ENCODE data around the gene CDKN1A.

Gene CDKN1A

GRCh38 chr6:36656441-36656840, 22.1 kb upstream of the CDKN1A start:
- FAIRE-seq, result no peak

GRCh38 chr6:36657271-36657670, 21.2 kb upstream of the CDKN1A start:
- no peak for FAIRE-seq

GRCh38 chr6:36657942-36658544, 20.5 kb upstream of the CDKN1A start:
- FAIRE-seq, result no peak

DNA sequence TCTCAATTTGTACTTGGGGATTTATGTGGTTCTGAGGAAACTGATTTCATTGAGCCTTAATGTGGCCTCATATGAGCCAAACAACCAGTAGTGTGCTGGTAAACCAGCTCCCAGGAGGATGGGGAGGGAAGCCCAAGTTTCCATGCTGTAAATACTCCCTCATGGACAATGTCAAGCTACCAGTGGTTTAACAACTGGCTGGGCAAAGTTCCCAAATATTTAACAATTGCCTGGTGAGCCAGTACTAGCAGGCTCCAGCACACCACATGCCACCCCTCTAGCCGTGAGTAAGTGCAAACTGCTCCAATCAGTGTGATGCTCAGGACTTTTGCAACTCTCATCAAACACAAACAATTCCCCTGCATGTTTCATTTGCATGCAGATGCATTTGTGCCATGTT, 19.2 kb upstream of the CDKN1A start:
- FAIRE-seq, result no peak

DNA sequence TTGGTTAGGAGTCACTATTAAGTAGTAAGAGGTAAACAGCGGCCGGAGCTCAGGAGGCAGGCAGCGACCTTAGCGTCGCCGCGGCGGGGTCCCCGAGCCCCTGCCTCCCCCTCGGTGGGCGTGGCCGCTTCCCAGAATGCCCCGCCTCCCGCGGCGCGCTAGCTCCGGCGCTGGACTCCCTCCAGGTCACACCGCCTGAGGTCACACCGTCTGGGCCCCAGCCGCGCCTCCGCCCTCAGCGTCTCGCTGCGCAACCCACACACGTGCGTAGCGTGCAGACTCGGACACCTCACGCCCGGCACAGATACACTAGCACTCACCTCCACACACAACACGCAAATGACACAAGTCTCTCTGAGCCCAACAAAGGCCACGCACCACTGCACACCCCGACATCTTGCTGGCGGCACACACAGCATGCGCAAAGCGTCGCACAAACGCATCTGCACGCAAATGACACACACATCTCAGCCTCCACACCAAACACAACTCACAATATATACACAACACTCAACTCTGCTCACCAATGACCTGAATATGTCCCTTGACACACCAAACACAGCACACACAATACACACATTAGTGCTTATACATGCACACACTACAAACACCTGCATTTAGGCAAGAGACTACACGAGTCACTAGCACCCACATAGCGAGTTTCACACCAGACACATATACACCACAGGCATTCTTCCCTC, 17.6 kb upstream of the CDKN1A start:
- no peak for FAIRE-seq

DNA sequence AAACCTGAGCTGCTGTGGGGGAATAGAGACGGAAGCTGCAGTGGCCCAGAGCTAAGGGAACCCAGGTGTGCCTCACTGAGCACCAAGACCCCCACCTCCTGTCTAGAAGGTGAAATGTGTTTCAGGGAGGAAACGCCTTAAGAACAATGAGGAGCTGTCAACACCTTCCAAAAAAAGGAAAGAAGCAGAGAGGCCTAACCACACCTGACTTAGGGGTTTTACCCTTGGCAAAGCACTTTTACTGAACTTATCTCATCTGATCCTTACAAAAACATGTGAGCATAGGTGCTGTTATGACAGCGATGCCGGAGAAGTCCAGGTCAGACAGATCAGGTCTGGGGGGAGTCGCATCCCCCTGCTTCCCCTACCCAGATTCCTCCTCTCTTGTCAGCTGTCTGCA, 16.1 kb upstream of the CDKN1A start:
- FAIRE-seq, result no peak

DNA sequence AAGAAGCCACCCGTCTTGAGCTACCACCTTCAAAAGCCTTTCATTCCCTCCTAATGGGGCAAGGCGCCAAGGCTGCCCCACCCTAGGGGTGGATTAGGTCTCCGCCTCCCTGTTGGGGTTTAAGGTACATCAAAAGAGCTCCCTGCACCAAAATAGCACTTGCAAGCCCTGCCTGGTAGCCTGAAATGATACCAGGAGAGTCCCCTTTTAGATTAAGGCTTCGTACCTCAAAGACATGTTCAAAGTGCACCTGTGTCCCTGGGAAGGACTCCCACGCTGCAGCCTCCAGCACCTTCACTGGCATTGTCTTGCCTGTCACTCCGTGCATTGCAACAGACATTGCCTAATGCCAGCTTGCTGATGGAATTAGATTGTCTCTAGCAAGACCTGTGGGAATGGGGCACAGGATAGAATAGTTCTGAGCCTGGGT, 15.7 kb upstream of the CDKN1A start:
- FAIRE-seq, result no peak

DNA sequence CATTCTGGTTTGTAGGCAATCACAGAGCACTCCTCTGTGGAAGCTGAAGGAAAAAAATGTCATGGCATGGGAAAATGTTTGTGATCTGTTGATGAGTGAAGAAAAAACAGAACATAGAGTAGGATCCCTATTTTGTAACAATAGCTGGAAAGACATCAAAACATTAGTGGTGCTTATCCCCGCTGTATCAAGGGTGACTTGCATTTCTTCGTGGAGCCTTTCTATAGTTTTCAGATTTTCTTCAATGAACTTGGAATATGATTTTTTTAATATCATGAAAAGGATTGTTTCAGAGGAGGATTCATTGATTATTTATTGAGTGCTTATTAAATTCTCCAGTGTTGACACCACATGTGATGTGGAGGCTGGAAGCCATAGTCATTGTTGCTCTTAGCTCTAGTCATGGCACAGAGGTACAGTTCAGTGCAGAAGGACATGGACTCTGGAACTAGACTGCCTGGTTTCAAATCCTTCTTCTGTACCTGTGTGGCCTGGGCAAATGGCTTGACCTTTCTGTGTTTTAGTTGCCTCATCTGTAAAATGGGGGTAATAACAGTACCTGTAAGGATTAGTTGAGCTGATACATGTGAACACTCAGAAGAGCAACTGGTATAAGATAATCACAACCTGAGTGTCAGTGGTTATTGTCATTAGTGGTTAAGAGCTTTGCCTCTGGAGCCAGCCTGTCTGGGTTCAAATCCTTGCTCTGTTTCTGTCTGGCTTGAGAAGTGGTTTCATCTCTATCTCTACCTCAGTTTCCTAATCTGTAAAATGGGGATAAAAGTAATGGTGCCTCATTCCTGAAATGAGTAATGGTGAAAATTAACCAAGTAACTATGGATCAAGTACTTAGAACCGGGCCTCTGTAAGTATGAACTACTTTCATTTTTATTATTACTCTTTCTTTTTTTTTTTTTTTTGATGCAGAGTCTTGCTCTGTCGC, 14.7 kb upstream of the CDKN1A start:
- no peak for FAIRE-seq

DNA sequence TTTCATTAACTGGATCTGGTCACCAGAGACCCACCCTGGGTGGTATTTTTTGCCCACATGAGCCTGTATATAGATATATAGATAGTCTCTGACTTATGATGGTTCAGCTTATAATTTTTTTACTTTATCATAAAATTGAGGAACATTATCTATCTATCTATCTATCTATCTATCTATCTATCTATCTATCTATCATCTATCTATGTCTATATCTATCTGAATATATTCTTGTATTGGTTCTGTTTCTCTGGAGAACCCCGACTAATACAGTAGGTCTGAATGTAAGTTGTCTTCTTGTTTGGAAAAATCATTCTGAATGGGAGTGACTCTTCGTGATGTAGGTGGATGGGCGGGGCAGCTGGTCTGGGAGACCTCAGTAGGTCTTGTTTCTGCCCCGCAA, 13.3 kb upstream of the CDKN1A start:
- FAIRE-seq, result no peak

- no peak for FAIRE-seq
These were observed 12.2 kb upstream of the CDKN1A start for GRCh38 chr6:36666287-36666686.

DNA sequence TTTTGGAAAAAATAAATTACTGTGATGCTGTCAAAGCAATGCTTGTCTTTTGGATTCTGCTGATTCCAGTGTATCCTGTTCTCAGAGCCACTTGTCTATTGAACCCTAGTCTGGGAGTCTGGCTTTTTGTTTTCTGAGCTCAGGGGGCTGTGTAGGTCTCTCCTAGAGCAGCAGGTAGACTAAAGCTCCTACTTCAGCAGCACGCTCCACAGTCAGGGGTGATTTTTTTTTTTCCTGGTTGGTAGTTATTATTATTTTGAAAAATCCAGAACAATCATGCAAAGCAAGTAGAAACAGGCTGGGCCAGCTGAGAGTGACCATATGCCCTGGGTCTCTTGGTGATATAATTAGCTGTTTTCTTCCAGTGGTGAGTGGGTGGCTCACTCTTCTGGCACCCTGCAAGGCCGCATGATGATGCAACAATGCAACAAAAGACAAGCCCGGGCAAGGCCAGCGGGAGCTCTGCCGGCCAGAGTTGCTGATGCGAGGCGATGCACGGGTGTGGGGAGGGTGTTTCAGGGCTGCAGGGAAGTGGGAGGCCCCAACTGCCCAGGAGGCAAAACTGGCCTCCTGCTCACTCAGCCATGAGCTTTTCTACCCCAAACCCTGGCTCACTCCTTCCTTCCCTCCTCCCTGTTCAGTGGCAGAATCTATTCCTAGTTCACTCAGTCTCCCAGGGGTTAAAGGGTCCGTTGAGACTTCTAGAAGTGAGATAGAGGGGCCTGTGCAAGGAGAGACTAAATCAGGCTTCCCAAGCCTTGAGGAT, 11.5 kb upstream of the CDKN1A start:
- FAIRE-seq, result no peak

DNA sequence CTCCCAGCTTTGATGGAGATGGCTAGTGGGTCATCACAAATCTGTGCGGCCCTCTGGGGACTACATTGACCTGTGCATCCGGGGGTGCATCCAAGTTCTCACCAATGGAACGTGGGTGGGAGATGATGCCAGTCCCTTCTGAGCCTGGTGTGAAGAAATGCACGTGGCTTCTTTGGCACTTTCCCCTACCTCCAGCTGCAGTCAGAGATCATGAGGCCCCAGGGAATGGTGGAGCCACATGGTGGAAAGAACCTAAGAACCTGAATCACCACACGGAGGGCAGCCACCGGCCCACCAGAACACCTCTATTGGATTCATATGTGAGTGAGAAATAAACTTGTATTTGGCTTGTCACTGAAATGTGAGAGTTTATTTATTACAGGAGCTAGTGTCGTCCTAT, 9.9 kb upstream of the CDKN1A start:
- FAIRE-seq, result no peak

GRCh38 chr6:36669002-36669401, 9.5 kb upstream of the CDKN1A start:
- no peak for FAIRE-seq

- no peak for FAIRE-seq
These were observed 8.2 kb upstream of the CDKN1A start for GRCh38 chr6:36670271-36670670.

- no peak for FAIRE-seq
These were observed 6.7 kb upstream of the CDKN1A start for GRCh38 chr6:36671687-36672375.

- no peak for FAIRE-seq
These were observed 4.6 kb upstream of the CDKN1A start for GRCh38 chr6:36673882-36674281.

DNA sequence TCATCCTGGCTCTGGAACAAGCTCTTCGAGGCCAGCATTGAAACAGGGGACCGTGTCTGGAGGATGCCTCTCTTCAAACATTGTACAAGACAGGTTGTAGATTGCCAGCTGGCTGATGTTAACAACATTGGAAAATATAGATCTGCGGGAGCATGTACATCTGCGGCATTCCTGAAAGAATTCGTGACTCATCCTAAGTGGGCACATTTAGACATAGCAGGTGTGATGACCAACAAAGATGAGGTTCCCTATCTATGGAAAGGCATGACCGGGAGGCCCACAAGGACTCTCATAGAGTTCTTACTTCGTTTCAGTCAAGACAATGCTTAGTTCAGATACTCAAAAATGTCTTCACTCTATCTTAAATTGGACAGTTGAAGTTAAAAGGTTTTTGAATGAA, 3.6 kb upstream of the CDKN1A start:
- no peak for FAIRE-seq

GRCh38 chr6:36676141-36677058, 2.1 kb upstream of the CDKN1A start:
- no peak for FAIRE-seq

DNA sequence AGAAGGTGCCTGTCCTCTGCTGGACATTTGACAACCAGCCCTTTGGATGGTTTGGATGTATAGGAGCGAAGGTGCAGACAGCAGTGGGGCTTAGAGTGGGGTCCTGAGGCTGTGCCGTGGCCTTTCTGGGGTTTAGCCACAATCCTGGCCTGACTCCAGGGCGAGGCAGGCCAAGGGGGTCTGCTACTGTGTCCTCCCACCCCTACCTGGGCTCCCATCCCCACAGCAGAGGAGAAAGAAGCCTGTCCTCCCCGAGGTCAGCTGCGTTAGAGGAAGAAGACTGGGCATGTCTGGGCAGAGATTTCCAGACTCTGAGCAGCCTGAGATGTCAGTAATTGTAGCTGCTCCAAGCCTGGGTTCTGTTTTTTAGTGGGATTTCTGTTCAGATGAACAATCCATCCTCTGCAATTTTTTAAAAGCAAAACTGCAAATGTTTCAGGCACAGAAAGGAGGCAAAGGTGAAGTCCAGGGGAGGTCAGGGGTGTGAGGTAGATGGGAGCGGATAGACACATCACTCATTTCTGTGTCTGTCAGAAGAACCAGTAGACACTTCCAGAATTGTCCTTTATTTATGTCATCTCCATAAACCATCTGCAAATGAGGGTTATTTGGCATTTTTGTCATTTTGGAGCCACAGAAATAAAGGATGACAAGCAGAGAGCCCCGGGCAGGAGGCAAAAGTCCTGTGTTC, 1.3 kb upstream of the CDKN1A start:
- FAIRE-seq, result no peak

DNA sequence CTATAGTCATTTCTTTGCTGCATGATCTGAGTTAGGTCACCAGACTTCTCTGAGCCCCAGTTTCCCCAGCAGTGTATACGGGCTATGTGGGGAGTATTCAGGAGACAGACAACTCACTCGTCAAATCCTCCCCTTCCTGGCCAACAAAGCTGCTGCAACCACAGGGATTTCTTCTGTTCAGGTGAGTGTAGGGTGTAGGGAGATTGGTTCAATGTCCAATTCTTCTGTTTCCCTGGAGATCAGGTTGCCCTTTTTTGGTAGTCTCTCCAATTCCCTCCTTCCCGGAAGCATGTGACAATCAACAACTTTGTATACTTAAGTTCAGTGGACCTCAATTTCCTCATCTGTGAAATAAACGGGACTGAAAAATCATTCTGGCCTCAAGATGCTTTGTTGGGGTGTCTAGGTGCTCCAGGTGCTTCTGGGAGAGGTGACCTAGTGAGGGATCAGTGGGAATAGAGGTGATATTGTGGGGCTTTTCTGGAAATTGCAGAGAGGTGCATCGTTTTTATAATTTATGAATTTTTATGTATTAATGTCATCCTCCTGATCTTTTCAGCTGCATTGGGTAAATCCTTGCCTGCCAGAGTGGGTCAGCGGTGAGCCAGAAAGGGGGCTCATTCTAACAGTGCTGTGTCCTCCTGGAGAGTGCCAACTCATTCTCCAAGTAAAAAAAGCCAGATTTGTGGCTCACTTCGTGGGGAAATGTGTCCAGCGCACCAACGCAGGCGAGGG, 594 bp upstream of the CDKN1A start:
- FAIRE-seq, result no peak
